Tibial nerve (tissue), 4 donors: ENCODE data around the gene MTA2.

Experiments used
- CTCF ChIP-seq, 5 experiments: fragments of 200-600 bp in 3 of 5; fragments of 450-650 bp in 2 of 5; sonication (generic) in 3 of 5; IDR thresholded peaks; one replicate each; pipeline ENCODE4 v1.5.1; 2016 to 2019; ENCODE audit warnings: antibody characterized with exemption in 5 of 5, mild to moderate bottlenecking in 3 of 5, moderate library complexity in 2 of 5
- EP300 ChIP-seq, 2 donors: sonication (generic); formaldehyde crosslinking; IDR thresholded peaks; one replicate each; pipeline ENCODE4 v1.6.1; 2017; ENCODE audit warnings: antibody characterized with exemption in 2 of 2, mild to moderate bottlenecking in 1 of 2
- POLR2A ChIP-seq, 2 donors: fragments of 450-650 bp; IDR thresholded peaks; one replicate each; pipeline ENCODE4 v1.6.1; 2017; ENCODE audit warnings: antibody characterized with exemption in 2 of 2, mild to moderate bottlenecking in 2 of 2, moderate library complexity in 2 of 2

GRCh38 chr11:62647609-62648005, 45.9 kb upstream of the MTA2 start:
- TF ChIP-seq CTCF (IDR thresholded peaks at IDR 0.05): no peak
- TF ChIP-seq POLR2A (IDR thresholded peaks at IDR 0.05): no peak
- TF ChIP-seq EP300 (IDR thresholded peaks at IDR 0.05): no peak
